Neural cell (in vitro differentiated cells): ENCODE results near the gene SLC45A1.

ENCODE experiments used
- EP300 ChIP-seq: fragments of 450-650 bp; conservative IDR thresholded peaks from 2 replicates; pipeline ENCODE4 v1.6.1; 2014; ENCODE audit warnings: antibody characterized with exemption, mild to moderate bottlenecking, moderate library complexity; ENCODE audit not compliant: poor library complexity, severe bottlenecking
- MXI1 ChIP-seq: fragments of 450-650 bp; conservative IDR thresholded peaks from 2 replicates; pipeline ENCODE4 v1.6.1; 2014; ENCODE audit warnings: antibody characterized with exemption, mild to moderate bottlenecking; ENCODE audit not compliant: poor library complexity, severe bottlenecking
- POLR2AphosphoS5 ChIP-seq: IDR thresholded peaks from 2 replicates; pipeline ENCODE4 v1.6.1; 2012
- RAD21 ChIP-seq: fragments of 450-650 bp; conservative IDR thresholded peaks from 2 replicates; pipeline ENCODE4 v1.6.1; 2014; ENCODE audit warnings: antibody characterized with exemption, mild to moderate bottlenecking, moderate library complexity
- TF ChIP-seq, protein P1 (sequence below): fragments of 450-650 bp; IDR thresholded peaks from 2 replicates; pipeline ENCODE4 v1.5.1; 2014; ENCODE audit warnings: antibody characterized with exemption, mild to moderate bottlenecking, moderate library complexity; ENCODE audit not compliant: poor library complexity, severe bottlenecking
- TF ChIP-seq, protein P2 (sequence below): IDR thresholded peaks from 2 replicates; pipeline ENCODE4 v1.6.1; 2012; ENCODE audit warnings: borderline replicate concordance

DNA sequence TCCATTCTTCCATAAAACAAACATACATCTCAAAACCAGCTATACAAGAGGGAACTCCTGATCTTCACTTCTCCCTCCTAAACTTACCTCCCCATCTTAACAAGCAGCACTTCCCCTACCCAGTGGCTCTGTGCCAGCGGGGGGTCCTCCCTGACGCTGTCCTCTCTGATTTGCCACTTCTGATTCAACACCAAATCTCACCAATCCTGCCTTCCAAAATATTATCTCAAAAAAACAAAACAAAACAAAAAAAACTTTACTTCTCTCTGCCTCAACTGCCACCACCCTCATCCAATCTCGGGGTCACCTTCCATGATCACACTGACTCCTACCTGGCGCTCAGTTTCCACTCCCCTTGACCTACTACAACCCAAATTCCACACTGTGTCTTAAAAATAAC is 72.8 kb downstream of the SLC45A1 start:
- TF ChIP-seq, protein P1, sequence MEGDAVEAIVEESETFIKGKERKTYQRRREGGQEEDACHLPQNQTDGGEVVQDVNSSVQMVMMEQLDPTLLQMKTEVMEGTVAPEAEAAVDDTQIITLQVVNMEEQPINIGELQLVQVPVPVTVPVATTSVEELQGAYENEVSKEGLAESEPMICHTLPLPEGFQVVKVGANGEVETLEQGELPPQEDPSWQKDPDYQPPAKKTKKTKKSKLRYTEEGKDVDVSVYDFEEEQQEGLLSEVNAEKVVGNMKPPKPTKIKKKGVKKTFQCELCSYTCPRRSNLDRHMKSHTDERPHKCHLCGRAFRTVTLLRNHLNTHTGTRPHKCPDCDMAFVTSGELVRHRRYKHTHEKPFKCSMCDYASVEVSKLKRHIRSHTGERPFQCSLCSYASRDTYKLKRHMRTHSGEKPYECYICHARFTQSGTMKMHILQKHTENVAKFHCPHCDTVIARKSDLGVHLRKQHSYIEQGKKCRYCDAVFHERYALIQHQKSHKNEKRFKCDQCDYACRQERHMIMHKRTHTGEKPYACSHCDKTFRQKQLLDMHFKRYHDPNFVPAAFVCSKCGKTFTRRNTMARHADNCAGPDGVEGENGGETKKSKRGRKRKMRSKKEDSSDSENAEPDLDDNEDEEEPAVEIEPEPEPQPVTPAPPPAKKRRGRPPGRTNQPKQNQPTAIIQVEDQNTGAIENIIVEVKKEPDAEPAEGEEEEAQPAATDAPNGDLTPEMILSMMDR = no peak
- TF ChIP-seq POLR2AphosphoS5 = no peak
- TF ChIP-seq, protein P2, sequence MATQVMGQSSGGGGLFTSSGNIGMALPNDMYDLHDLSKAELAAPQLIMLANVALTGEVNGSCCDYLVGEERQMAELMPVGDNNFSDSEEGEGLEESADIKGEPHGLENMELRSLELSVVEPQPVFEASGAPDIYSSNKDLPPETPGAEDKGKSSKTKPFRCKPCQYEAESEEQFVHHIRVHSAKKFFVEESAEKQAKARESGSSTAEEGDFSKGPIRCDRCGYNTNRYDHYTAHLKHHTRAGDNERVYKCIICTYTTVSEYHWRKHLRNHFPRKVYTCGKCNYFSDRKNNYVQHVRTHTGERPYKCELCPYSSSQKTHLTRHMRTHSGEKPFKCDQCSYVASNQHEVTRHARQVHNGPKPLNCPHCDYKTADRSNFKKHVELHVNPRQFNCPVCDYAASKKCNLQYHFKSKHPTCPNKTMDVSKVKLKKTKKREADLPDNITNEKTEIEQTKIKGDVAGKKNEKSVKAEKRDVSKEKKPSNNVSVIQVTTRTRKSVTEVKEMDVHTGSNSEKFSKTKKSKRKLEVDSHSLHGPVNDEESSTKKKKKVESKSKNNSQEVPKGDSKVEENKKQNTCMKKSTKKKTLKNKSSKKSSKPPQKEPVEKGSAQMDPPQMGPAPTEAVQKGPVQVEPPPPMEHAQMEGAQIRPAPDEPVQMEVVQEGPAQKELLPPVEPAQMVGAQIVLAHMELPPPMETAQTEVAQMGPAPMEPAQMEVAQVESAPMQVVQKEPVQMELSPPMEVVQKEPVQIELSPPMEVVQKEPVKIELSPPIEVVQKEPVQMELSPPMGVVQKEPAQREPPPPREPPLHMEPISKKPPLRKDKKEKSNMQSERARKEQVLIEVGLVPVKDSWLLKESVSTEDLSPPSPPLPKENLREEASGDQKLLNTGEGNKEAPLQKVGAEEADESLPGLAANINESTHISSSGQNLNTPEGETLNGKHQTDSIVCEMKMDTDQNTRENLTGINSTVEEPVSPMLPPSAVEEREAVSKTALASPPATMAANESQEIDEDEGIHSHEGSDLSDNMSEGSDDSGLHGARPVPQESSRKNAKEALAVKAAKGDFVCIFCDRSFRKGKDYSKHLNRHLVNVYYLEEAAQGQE = no peak
- TF ChIP-seq RAD21 = no peak
- no peak for TF ChIP-seq MXI1
- no peak for TF ChIP-seq EP300
